HUDEP-2 (cell line): ENCODE data around the gene RAD51B.

ENCODE experiments used
- DNase-seq, 76 experiments: peaks; one replicate each; lab custom pipeline; 2025; ENCODE audit not compliant: unreplicated experiment in 76 of 76; lab: John Stamatoyannopoulos, UW

RAD51B gene

DNA sequence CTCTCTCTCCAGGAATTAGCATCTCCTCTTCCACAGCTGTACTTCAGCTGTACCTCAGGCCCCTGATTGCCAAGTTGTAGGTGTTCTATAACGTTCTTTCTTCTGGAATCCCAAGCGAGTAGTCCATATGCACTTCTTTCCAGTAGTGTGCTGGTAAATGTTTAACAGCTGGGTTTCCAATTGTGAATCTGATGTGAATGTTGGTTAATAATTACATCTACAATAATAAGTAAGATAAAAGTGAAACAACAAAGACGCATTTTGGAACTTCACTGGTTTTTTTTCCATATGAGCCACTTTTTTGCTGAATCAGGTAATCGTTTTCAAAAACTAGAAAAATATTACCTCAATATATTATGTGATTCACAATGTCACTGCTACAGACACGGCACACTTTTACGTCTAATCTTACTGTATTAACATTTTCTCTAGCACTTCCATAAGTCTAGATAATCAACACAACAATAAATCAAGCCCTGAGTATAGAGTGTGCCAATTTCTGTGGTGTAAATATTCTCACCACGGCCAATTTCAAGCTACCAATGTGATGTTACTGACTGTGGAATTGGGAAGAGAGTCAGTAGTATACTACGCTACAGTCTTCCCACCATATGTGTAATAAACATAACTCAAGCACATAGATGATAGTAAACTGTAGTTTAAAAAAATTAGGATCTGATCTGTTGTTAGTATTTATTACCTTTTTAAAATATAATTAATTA, 860.3 kb downstream of the RAD51B start:
- no peak for DNase-seq

DNA sequence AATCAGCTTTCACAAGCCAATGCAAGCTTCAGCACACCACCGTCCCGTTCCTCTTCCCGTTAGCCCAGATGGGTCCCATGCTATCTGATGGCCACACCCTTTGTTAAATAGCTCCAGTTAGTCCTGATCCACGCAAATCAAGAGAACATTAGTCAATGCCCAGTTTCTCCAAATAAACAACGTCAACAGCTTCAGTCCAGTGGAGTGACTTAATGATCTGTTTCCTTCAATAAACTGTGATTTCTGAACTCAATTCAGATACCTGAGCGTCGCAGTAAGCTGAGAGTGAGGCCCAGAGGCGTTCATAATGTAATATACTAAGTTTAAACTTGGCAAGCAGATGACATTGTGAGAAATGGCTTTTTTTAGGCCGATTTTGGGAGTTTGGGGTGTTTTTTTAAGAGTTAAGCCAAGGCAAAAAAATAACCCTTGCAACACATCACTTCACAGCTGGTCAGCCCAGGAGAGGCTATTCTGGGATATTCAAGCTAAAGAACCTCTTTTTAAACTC, 861.0 kb downstream of the RAD51B start:
- no peak for DNase-seq

DNA sequence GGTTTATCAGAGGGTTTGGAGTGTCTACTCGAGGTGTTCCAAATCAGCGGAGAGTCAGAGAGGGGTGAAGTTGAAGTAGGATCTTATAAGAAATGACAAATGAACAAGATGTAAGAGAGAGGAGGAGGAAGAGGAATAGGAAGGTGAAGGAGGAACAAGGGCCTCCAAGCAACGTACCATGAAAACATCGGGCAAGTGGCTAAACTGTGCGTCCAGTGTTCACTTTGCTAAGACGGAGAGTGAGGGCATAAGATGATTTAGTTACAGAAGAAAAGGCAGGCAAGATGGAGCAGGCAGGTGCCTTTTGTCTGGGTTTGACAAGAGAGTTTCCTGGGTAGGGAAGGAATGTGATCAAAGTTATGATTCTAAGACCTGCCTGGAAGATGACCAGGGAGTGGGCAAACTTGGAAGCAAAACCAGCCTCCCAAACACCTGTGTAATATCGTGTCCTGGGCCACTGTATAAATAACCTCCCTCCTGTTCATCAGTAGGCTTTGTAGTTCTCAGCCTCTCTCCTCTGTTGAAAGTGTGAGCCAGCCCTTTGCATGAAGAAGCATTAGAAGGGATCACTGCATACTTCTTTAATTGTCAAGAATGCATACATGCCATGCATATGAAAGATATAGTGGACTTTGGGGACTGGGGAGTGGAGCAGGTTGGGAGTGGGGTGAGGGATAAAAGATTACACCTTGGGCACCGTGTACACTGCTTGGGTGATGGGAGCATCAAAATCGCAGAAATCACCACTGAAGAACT, 861.9 kb downstream of the RAD51B start:
- DNase-seq = no peak

DNA sequence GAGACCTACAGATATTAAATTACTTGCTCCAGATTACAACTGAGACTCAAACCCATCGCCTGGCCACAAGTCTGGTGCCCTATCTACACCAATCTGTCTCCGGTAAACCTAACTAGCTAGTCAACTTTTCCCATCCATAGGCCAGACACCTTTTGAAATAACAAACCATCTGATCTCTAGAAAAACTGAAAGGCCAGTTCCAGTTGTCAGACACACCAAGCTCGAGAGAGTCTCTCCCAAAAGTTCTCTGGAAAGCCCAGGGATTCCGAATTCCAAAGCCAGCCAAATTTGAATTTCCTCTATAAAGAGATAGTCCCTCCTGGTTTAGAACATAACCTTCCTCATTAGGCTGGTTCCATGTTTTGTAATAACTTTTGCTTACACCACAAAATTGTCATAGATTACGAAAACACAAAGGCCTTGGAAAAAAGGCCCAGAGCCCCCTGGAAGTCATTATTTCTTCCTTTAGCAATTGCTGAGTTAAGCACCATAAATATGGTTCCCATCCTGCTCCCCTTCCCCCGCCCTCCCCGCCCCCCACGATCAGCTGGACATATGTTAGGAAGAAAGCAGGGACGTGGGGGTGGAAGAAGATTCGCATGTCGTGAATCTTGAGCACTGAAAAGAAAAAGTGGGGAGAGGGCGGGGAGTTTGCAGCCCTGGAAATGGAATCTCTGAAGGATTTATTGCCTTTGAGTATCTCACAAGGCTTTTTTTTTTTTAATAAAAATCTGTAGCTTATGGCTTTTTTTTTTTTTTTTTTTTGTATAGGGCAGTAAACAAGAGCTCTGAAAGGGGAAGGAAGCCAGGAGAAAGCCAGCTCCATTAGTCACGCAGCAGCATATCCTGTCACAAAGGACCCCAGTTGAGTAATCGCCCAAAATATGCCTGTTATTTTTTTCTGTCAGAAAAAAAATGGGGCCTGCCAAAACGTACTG, 862.9 kb downstream of the RAD51B start:
- no peak for DNase-seq

DNA sequence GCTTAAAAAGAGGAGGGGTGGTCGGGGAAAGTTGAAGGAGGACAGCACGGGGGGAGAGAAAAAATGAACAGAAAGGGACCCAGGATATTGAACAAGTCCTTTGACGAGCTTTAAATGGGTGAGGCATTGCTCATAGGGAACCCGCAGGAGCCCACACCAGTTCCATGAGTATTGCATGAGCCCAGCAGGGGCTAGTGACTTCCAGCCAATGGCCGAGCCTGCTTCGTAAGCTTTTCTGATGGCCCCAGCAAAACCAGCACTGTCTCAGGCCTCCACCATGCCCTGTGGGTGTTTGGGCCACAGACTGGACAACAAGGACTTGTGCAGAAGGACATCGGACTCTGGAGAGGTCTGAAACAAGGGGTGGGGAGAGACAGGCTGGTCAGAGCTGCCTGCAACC, 863.7 kb downstream of the RAD51B start:
- no peak for DNase-seq

DNA sequence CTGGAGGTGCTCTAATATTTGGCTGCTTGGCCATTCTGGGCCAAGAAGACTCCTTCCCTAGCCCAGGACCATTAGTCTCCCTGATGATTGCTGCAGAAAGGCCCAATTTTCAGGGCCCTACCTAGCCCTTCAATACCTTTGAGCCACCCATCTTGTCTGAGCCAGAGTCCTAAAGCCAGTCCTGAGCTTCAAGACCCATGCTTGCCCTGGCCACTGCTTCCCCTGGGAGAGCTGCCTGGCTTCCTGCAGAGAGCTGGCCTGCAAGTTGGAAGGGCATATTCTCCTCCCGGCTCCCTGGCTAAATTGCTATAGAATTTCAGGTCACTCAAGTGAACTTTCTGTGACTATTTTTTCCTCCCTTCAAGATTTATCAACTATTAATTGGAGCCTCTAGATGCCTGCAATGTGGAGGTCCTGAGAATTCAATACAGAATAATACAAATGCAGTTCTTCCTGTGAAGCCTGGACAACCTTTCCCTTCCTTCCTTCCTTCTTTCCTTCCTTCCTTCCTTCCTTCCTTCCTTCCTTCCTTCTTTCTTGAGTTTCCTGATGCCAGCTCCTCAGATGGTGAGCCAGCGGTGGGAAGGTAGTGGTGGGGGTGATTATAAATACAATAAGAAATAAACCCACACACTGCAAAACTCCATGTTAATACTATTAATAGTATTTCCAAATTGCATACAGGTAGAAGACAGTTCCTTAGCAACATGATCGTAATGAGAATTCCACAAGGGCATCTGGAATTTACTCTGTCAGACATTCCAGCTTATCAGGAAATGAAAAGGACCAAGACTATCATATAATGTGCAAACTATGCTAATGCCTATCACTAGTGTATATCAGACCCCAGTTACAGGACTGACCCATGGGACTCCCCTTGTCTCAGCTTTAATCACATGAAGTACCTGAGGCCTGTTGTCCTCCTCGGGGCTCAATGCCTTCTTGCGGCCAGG, 865.2 kb downstream of the RAD51B start:
- DNase-seq = no peak

DNA sequence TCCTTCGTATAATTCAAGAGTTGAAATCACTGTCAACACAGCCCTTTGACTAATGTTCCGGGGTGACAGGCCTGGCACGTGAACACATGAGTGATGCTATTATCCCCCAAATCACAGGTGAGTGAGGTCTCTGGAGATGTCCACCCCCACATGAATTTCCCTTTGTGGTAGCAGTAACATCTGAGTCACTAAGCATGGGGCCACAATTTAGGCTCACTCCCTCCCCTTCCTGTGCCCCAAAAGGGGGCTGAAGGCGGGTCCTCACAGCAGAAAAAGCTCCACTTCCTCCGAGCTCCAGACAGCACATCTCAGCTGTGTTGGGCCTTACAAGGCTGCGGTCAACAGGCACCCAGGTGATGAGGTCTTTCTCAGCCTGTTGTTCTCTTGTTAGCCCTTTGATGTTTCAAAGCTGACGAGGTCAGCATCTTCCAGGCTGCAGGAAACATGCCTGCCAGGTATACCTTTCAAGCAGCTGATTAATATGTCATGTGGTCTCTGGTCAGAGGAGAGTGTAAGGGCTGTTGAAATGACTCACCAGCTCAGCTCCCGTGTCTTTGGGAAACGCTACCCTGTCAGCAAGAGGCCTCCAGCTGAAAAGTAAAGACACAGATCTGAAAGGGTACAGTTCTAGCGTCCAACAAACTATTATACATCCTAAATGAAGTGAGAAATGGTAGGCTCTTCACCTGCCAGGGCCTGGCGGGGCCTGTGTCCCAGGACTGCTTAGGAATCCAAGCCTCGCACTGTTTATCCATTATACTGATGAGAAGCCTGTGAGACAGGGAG, 866.0 kb downstream of the RAD51B start:
- DNase-seq = peak in 1 of 76 experiments; percentile 8

DNA sequence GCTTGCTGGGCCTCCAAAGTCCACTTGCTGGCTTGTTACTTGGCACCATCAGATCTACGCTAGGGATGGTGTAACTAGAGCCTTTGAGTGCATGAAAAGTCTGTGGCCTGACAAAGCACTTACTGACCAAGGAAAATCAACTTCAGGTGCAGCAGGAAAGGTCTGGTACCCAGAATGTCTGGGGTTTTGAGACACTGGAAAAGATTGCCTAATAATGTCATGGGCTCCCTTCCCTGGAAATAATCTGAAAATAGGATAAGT, 866.6 kb downstream of the RAD51B start:
- DNase-seq = no peak

DNA sequence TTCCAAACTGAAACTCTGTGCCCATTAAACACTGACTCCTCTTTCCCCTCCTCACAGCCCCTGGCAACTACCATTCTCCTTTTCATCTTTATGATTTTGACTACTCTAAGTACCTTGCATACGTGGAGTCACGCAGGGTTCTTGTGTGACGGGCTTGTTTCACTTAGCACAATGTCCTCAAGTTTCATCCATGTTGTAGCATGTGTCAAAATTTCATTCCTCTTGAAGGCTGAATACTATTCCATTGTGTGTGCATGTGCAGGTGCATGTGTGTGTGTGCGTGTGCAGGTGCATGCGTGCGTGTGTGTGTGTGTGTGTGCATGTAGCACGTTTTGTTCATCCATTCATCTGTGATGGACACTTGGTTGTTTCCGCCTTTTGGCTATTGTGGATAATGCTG, 867.1 kb downstream of the RAD51B start:
- DNase-seq = no peak

DNA sequence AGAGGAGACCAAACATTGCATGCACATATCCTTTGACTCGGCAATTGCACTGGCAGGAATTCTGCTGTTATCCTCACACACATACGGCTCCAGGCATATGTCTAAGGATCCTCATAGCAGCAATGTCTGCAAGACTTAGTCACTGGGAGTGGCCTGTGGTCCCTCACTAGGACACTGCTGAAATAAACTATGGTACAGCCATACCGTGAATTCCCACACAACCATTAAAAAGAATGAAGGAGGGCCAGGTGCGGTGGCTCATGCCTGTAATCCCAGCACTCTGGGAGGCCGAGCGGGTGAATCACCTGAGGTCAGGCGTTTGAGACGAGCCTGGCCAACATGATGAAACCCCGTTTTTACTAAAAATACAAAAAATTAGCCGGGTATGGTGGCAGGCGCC, 868.2 kb downstream of the RAD51B start:
- no peak for DNase-seq

DNA sequence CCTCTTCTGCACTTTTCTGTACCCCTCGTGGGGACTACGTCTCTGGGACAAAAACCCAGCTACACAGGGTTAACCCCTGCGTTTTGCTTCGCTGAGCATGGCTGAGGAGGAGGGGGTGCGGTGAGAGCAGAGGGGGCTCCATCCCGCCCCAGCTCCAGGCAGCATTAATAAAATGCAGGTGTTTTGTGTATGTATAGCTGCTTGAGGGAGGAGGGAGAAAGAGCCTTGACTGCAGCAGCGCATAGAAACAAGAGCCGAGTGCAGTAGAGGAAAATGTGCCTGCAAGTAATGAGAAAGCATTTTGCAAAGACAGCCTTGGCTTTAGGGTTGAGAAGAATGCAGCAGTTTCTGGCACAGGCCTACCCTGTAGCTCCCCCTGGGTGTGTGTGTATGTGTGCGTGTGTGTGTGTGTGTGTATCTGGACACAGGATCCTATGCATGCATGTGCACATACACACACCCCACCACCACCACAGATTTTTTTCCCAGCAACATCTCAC, 869.3 kb downstream of the RAD51B start:
- DNase-seq = no peak

DNA sequence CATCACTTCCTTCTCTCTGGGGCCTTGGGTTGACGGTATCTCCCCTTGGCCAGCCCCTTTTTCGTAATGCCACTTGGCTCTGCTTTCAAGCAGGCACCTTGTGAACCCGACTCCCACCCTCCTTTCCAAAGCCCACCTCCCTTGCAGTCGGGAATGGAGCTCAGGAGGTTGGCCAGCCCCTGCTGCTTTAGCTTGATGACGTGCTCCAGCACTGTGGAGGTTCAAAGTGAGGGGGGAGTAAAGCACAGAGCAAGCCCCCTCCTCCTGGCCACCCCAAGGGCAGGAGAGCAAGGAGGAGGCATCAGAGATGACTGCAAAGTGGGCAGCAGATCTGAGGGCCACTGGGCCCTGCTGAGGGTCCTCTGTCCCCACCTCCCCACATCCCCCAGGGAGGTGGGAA, 869.9 kb downstream of the RAD51B start:
- DNase-seq = no peak

DNA sequence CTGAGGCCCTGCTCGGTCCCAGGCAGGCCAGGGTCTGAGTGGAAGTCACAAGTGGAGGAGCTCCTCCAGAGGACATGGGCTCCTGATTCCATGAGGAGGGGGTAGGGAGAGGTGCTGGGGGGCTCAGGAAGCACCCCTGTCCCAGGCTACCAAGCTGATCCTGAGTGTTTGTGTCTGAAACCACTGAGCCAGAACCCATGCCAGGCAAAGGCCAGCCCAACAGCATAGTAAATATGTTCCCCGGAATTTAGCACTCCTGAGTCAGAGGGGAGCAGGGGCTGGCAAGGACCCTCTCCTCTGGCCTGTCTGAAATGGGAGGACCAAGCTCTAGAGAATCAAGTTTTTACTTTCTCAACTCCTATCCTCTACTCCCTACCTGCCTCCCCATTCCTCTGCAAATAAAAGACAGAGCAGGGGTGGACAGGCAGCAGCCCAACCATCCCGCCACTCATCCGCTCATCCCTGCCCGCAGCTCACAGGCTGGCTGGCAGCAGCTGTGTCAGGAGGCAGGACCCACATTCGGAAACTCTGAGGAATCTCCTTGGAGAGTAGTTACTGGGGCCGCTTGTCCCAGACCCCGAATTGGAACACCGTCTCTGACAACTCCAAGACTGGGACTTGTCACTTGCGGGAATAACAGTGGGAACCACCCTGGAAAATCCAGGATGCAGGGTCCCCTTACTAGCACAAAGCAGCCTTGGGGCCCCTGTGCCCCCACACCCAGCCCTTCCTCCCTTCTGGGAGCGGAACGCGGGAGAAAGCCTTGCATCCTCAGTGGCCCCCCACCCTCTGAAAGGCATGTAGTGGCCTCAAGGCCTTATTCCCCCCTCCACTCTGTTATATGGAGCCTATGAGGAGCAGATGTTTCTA, 870.7 kb downstream of the RAD51B start:
- no peak for DNase-seq

DNA sequence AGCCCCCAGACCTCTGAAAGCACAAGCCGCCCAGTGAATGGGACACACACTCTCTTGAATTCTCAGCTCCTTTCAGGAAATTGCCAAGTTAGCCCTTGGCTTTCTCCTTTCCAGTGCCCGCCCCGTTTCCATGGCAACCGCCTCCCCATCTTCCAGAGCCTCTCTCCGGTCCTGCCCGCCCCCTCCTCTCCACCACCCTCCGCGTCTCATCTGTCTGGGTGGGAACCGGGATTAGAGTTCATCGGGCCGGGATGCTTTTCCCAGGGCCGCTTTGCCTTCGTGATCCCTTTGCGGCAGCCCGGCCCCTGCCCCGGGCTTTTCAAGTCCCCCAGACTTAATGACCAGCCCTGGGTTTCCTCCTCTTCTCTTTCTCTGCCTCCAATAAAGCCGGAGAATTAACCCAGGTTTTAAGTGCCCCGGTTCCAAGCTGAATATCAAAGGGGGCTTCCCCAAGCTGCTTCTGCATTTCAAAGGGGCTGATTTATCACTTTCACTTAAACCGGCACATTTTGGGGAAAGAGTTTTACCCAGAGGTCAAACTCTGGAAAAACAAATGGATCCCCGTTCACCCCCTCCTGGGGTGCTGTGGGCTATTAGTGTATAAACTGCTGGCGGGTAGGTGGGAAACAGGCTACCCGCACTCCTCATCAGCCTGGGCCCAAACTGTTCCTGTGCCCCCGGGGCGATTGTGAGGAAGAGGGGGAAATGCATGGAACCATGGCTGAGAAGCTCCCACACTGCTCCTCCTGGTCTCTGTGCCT, 871.6 kb downstream of the RAD51B start:
- DNase-seq = no peak

DNA sequence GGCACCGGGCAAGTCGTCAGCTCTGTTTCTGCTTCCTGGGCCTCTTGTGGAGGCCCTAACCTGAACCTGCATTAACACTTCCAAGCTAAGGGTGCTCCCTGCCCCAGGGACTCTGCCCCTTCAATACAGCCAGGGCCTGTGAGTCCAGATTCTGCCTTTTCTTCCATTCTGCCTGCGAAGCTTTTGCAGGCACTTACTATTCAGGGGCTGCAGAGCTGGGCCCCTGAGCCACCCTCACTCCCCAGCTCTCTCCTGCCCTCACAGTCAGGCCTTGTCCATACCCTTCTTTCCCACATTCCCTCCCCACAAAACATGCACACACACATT, 872.2 kb downstream of the RAD51B start:
- no peak for DNase-seq

DNA sequence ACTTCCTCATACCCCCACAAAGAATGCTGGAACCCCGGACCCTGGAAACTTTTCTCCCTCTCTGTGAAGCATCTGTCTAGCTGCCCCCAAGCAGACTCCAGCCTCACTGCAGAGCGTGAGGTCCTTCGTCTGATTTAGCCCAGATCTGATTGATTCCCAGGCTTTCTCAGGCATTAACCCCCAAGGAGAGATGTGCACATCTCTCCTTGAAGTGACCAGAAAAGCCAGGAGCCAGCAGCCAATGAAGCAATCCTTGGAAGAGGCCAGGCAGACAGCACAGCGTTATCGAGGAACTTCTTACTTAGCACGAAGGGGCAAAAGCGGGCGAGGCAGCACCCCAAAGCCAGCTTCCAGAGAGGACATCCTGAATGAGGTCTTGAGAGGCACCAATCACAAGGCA, 872.6 kb downstream of the RAD51B start:
- no peak for DNase-seq

DNA sequence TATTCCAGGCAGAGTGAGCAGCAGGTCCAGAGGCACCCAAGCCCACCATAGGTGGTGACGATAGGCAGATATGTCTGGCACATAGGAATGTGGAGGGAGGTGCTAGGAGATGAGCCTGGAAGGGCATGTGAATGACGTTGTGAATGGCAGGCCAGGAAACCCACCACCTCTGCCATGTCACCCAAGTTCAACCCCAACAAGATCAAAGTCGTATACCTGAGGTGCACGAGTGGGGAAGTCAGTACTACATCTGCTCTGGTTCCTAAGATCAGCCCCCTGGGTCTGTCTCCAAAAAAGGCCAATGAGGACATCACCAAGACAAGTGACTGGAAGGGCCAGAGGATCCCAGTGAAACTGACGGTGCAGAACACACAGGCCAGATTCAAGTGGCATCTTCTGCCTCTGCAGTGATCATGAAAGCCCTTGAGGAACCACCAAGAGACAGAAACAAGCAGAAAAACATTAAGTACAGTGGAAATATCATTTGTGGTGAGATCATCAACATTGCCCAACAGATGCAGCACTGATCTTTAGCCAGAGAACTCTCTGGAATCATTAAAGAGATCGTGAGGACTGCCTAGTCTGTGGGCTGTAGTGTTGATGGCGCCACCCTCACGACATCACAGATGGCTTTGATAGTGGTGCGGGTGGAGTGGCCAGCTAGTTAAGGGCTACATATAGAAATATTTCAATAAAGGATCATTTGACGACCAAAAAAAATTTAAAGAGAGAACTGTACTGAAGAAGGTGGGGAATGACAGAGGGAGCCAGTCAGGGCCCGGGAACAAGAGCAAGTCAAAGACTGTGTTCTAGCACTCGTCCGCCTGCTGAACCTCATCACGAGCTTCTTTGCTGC, 873.6 kb downstream of the RAD51B start:
- no peak for DNase-seq
